HCT116 (cell line): ENCODE results near the gene KCTD17. TPM values are rescaled to one million over a fixed set of nuclear protein-coding genes. Genes with fewer than 3 reads are reported as not detected.
A peak's percentile ranks its signal among the peaks of the same experiment; 100 is the strongest.

Experiments
- ATAC-seq: fragments of 200-7000 bp; cut with Tn5 transposase; 2 replicates; pipeline ENCODE4 v1.9.1; 2020; ENCODE audit warnings: mild to moderate bottlenecking, moderate library complexity
- BruUV-seq: library from RNA; stranded (reverse); fragments of 400-500 nt; replicated peaks from 2 replicates; lab custom pipeline; 2021; lab: Mats Ljungman, UMichigan
- CTCF ChIA-PET: fragments of 300-600 bp; sonication (Branson Sonifier 250); formaldehyde crosslinking; loops from one replicate; lab custom pipeline; 2021; ENCODE audit warnings: antibody characterized with exemption; lab: Charles Lee
- POLR2A ChIA-PET: fragments of 300-600, 350-600 bp; sonication (Branson Sonifier 250); formaldehyde crosslinking; loops from one replicate; lab custom pipeline; 2021; ENCODE audit warnings: antibody characterized with exemption; lab: Charles Lee
- RAD21 ChIA-PET, 2 experiments: fragments of 300-600 bp; sonication (Branson Sonifier 250); formaldehyde crosslinking; loops; one replicate each; lab custom pipeline; 2023; ENCODE audit warnings: low total read pairs in 2 of 2; ENCODE audit not compliant: uncharacterized antibody in 2 of 2, unreplicated experiment in 2 of 2, low non-redundant PET in 1 of 2; lab: Charles Lee
- DNase-seq: peaks from one replicate; pipeline ENCODE4 v3.0.0-alpha.2; 2010; ENCODE audit warnings: low read depth, low spot score
- H2AFZ ChIP-seq: fragments of 200-600 bp; shearing (Covaris generic), sonication (generic); 2 replicates; pipeline ENCODE4 v1.6.1; 2017; ENCODE audit warnings: low read depth, mixed run types, mixed read lengths, antibody characterized with exemption, low read length; ENCODE audit not compliant: poor library complexity, severe bottlenecking
- H3K27ac ChIP-seq: 2 replicates; pipeline ENCODE4 v1.5.1; 2012; ENCODE audit warnings: low read depth, low read length
- H3K27me3 ChIP-seq: fragments of 200-600 bp; sonication (generic); 2 replicates; pipeline ENCODE4 v1.6.1; 2016; ENCODE audit warnings: mixed run types, low read length, mixed read lengths; ENCODE audit not compliant: insufficient read depth
- H3K36me3 ChIP-seq, 2 experiments: fragments of 200-500 bp in 1 of 2; fragments of 200-600 bp in 1 of 2; sonication (Bioruptor generic) in 1 of 2; sonication (generic) in 1 of 2; 2 replicates each; pipeline versions ENCODE4 v1.5.1 to v1.6.1; 2014 to 2016; ENCODE audit warnings: low read length in 2 of 2, inconsistent platforms in 1 of 2, mixed read lengths in 1 of 2, mixed run types in 1 of 2; ENCODE audit not compliant: insufficient read depth in 2 of 2, control insufficient read depth in 1 of 2
- H3K4me1 ChIP-seq, 2 experiments: fragments of 200-600 bp in 1 of 2; sonication (generic) in 1 of 2; 2 replicates each; pipeline versions ENCODE4 v1.5.1 to v1.6.1; 2012 to 2017; ENCODE audit warnings: low read length in 2 of 2, inconsistent platforms in 1 of 2, mild to moderate bottlenecking in 1 of 2, mixed read lengths in 1 of 2, mixed run types in 1 of 2, moderate library complexity in 1 of 2; ENCODE audit not compliant: insufficient read depth in 2 of 2, control insufficient read depth in 1 of 2
- H3K4me2 ChIP-seq: fragments of 200-600 bp; sonication (generic); 2 replicates; pipeline ENCODE4 v1.6.1; 2017; ENCODE audit warnings: mixed run types, low read length, mixed read lengths
- H3K4me3 ChIP-seq, 2 experiments: fragments of 200-600 bp in 1 of 2; sonication (generic) in 1 of 2; replicated peaks in 1 of 2; 2 replicates each; pipeline ENCODE4 v1.5.1; 2011 to 2016; ENCODE audit warnings: low read length in 2 of 2, control low read depth in 1 of 2, low read depth in 1 of 2, mild to moderate bottlenecking in 1 of 2, mixed read lengths in 1 of 2, mixed run types in 1 of 2
- H3K79me2 ChIP-seq: fragments of 200-600 bp; sonication (generic); 2 replicates; pipeline ENCODE4 v1.6.1; 2017; ENCODE audit warnings: mild to moderate bottlenecking, mixed run types, low read length, moderate library complexity, mixed read lengths; ENCODE audit not compliant: insufficient read depth
- H3K9ac ChIP-seq: fragments of 200-600 bp; sonication (generic); 2 replicates; pipeline ENCODE4 v1.6.1; 2016; ENCODE audit warnings: low read length, mixed read lengths
- H3K9me2 ChIP-seq: fragments of 200-600 bp; sonication (generic), shearing (Covaris generic); 2 replicates; pipeline ENCODE4 v1.6.1; 2017; ENCODE audit warnings: mixed run types, mild to moderate bottlenecking, moderate library complexity; ENCODE audit not compliant: insufficient read depth
- H3K9me3 ChIP-seq, 2 experiments: fragments of 200-500 bp in 1 of 2; fragments of 200-600 bp in 1 of 2; sonication (Bioruptor generic) in 1 of 2; sonication (generic) in 1 of 2; 2 replicates each; pipeline ENCODE4 v1.6.1; 2014 to 2017; ENCODE audit warnings: low read length in 2 of 2, mixed read lengths in 2 of 2, inconsistent platforms in 1 of 2, low read depth in 1 of 2, mild to moderate bottlenecking in 1 of 2, mixed run types in 1 of 2, moderate library complexity in 1 of 2; ENCODE audit not compliant: control insufficient read depth in 1 of 2, insufficient read depth in 1 of 2
- H4K20me1 ChIP-seq: fragments of 200-600 bp; sonication (generic), shearing (Covaris generic); 2 replicates; pipeline ENCODE4 v1.6.1; 2017; ENCODE audit warnings: mixed run types, mild to moderate bottlenecking, moderate library complexity; ENCODE audit not compliant: insufficient read depth
- ATF3 ChIP-seq: IDR thresholded peaks from 2 replicates; pipeline ENCODE4 v1.6.1; 2012
- EGR1 ChIP-seq: IDR thresholded peaks from 2 replicates; pipeline ENCODE4 v1.6.1; 2012; ENCODE audit warnings: low read depth
- ELF1 ChIP-seq: IDR thresholded peaks from 2 replicates; pipeline ENCODE4 v1.6.1; 2012; ENCODE audit warnings: low read depth, borderline replicate concordance
- EZH2phosphoT487 ChIP-seq: fragments of 200-600 bp; IDR thresholded peaks from 2 replicates; pipeline ENCODE4 v1.6.1; 2018; ENCODE audit warnings: antibody characterized with exemption, borderline replicate concordance
- MAX ChIP-seq: IDR thresholded peaks from 2 replicates; pipeline ENCODE4 v1.6.1; 2012
- POLR2A ChIP-seq: IDR thresholded peaks from 2 replicates; pipeline ENCODE4 v1.7.0; 2011; ENCODE audit warnings: borderline replicate concordance; ENCODE audit not compliant: insufficient read depth, insufficient read length; ENCODE audit errors: extremely low read depth
- SIN3A ChIP-seq: IDR thresholded peaks from 2 replicates; pipeline ENCODE4 v1.6.1; 2012; ENCODE audit warnings: low read depth
- SP1 ChIP-seq: IDR thresholded peaks from 2 replicates; pipeline ENCODE4 v1.6.1; 2012; ENCODE audit warnings: low read depth
- ZFX ChIP-seq: fragments of 450-650 bp; IDR thresholded peaks from 2 replicates; pipeline ENCODE4 v1.6.1; 2017
- intact Hi-C: fragments of 100-400 bp; cut with micrococcal nuclease; formaldehyde crosslinking; loops from 2 replicates; pipeline ENCODE4 v1.10.0; 2022
- total RNA-seq: library from RNA; stranded (reverse); gene quantifications from one replicate; pipeline ENCODE4 v1.2.1, GENCODE V29; 2021; ENCODE audit not compliant: unreplicated experiment
- TF ChIP-seq, protein P1 (sequence below), 3 experiments: fragments of 200-600 bp in 1 of 3; sonication (generic) in 1 of 3; IDR thresholded peaks in 2 of 3; conservative IDR thresholded peaks in 1 of 3; 2 replicates each; pipeline ENCODE4 v1.5.1; 2012 to 2017; ENCODE audit warnings: low read depth in 2 of 3, low read length in 2 of 3, antibody characterized with exemption in 1 of 3, borderline replicate concordance in 1 of 3, control low read depth in 1 of 3, mild to moderate bottlenecking in 1 of 3, mixed read lengths in 1 of 3, mixed run types in 1 of 3, moderate library complexity in 1 of 3; ENCODE audit not compliant: insufficient read depth in 1 of 3

KCTD17 gene
- total RNA-seq, 1 experiment from 2014 or later = 23.4 TPM

DNA sequence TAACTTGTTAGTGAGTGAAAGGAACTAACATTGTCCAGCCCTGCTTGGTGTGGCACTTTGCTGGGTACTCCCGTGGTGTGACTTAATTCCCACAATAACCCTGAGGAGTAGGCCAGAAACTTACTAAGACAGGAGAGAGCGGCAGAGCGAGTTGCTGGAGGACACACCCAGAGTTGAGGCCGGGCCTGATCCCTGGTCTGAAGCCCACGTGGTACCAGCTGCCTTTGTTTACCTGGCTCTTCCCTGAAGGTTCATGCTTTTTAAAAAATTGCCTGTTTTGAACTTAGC is 31.4 kb upstream of the KCTD17 start:
- Histone ChIP-seq H3K4me2 (peak overlapping the region; percentile 62), H2AFZ (peak overlapping the region; percentile 11), H4K20me1 (no peaks in the 10 kb centered on the region), H3K27me3 (no peaks in the 10 kb centered on the region), H3K4me3 (peak overlapping the region; percentile 69 to 79), H3K9ac (peak overlapping the region; percentile 88), H3K9me3 (no peaks in the 10 kb centered on the region), H3K36me3 (peaks cover 2 to 4% of the 10 kb centered on the region in 2 experiments; a peak in 2 of 4 replicates), H3K27ac (peak overlapping the region; percentile 95), H3K79me2 (peaks cover 8% of the 10 kb centered on the region; the same call in 1 of the 2 replicates), H3K9me2 (no peaks in the 10 kb centered on the region), H3K4me1 (peaks cover 14 to 26% of the 10 kb centered on the region in 2 experiments; a peak in 3 of 4 replicates)
- DNase-seq (peak; percentile 27), ATAC-seq (peak; percentile 41)
- intact Hi-C loops = no loop called here
- TF ChIP-seq ELF1 = no peak
- peak; percentile 73 for TF ChIP-seq MAX
- no peak for TF ChIP-seq SP1
- TF ChIP-seq POLR2A = no peak
- TF ChIP-seq ZFX = peak; percentile 50
- TF ChIP-seq EZH2phosphoT487 = no peak
- no peak; the same call in 1 of the 2 replicates for TF ChIP-seq SIN3A
- no peak for TF ChIP-seq EGR1
- TF ChIP-seq, protein P1, sequence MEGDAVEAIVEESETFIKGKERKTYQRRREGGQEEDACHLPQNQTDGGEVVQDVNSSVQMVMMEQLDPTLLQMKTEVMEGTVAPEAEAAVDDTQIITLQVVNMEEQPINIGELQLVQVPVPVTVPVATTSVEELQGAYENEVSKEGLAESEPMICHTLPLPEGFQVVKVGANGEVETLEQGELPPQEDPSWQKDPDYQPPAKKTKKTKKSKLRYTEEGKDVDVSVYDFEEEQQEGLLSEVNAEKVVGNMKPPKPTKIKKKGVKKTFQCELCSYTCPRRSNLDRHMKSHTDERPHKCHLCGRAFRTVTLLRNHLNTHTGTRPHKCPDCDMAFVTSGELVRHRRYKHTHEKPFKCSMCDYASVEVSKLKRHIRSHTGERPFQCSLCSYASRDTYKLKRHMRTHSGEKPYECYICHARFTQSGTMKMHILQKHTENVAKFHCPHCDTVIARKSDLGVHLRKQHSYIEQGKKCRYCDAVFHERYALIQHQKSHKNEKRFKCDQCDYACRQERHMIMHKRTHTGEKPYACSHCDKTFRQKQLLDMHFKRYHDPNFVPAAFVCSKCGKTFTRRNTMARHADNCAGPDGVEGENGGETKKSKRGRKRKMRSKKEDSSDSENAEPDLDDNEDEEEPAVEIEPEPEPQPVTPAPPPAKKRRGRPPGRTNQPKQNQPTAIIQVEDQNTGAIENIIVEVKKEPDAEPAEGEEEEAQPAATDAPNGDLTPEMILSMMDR (IDR thresholded peaks at IDR 0.05 in 2 of 3, conservative IDR thresholded peaks at IDR 0.05 in 1 of 3; ENCODE audit: borderline replicate concordance in 1 of 3, insufficient read depth in 1 of 3, low read depth in 2 of 3, low read length in 2 of 3) = no peak
- TF ChIP-seq ATF3 = no peak
- BruUV-seq = TSS peak; percentile 72
- RAD21 ChIA-PET = no interaction called here
- POLR2A ChIA-PET = interaction anchor here (1.3 kb wide), 1 partner anchor 15 kb away, joined by 3 read pairs; no protein-coding TSS in a partner anchor
- CTCF ChIA-PET = interaction anchor here (1.1 to 1.4 kb wide), 4 partner anchors 10 to 244 kb away, joined by 3 to 7 read pairs (median 4); partner anchors contain the start of gene IFT27
